Nephron progenitor cell (in vitro differentiated cells): ENCODE measurements around the gene SNRNP35.
"Not testable (repeated sequence)": the region's sequence is repeated elsewhere in the genome, so short reads cannot be mapped to it uniquely, and the experiment has no call there.

ENCODE experiments used
- DNase-seq: peaks from one replicate; pipeline ENCODE4 v3.0.0; 2021
- H3K27ac Mint-ChIP-seq: 2 replicates; pipeline ENCODE4 v1.8.0; 2021; ENCODE audit warnings: mild to moderate bottlenecking, moderate library complexity, mixed read lengths
- H3K27me3 Mint-ChIP-seq: 2 replicates; pipeline ENCODE4 v1.8.0; 2021; ENCODE audit warnings: mild to moderate bottlenecking, low read depth, mixed read lengths; ENCODE audit not compliant: poor library complexity
- H3K36me3 Mint-ChIP-seq: 2 replicates; pipeline ENCODE4 v1.8.0; 2021; ENCODE audit warnings: low read depth, mixed read lengths
- H3K4me1 Mint-ChIP-seq: 2 replicates; pipeline ENCODE4 v1.8.0; 2021; ENCODE audit warnings: mixed read lengths
- H3K4me3 Mint-ChIP-seq: 2 replicates; pipeline ENCODE4 v1.8.0; 2021; ENCODE audit warnings: mild to moderate bottlenecking, moderate library complexity, mixed read lengths
- H3K9me3 Mint-ChIP-seq: 2 replicates; pipeline ENCODE4 v1.8.0; 2021; ENCODE audit warnings: mild to moderate bottlenecking, moderate library complexity, mixed read lengths
- CTCF ChIP-seq: fragments of 200-600 bp; sonication (generic); IDR thresholded peaks from 2 replicates; pipeline ENCODE4 v1.5.0; 2021; ENCODE audit warnings: antibody characterized with exemption

The SNRNP35 gene

GRCh38 chr12:123449249-123449733, 8.6 kb upstream of the SNRNP35 start:
- DNase-seq, result no peak
- TF ChIP-seq CTCF, result no peak
- Mint-ChIP-seq H3K4me3 (no peak overlapping the region), H3K9me3 (no peaks in the 10 kb centered on the region), H3K27ac (no peak overlapping the region), H3K4me1 (peaks cover 12% of the 10 kb centered on the region), H3K36me3 (no peaks in the 10 kb centered on the region), H3K27me3 (no peaks in the 10 kb centered on the region)

- H3K9me3 Mint-ChIP-seq, result no peaks in the 10 kb centered on the region
- no peak overlapping the region for H3K27ac Mint-ChIP-seq
Measured at GRCh38 chr12:123449856-123450255, 8.1 kb upstream of the SNRNP35 start.

GRCh38 chr12:123450636-123451035, 7.3 kb upstream of the SNRNP35 start:
- Mint-ChIP-seq H3K36me3 (no peaks in the 10 kb centered on the region), H3K9me3 (no peaks in the 10 kb centered on the region), H3K4me3 (no peak overlapping the region), H3K27ac (no peak overlapping the region), H3K4me1 (peaks cover 8% of the 10 kb centered on the region), H3K27me3 (no peaks in the 10 kb centered on the region)
- TF ChIP-seq CTCF, result no peak
- no peak for DNase-seq

More at GRCh38 chr12:123449856-123450255, 8.1 kb upstream of the SNRNP35 start:
- Mint-ChIP-seq H3K36me3 (no peaks in the 10 kb centered on the region), H3K4me3 (no peak overlapping the region), H3K4me1 (peaks cover 12% of the 10 kb centered on the region), H3K27me3 (no peaks in the 10 kb centered on the region)
- no peak for TF ChIP-seq CTCF
- no peak for DNase-seq

GRCh38 chr12:123452276-123452550, 5.7 kb upstream of the SNRNP35 start:
- not testable (repeated sequence) for H3K27ac Mint-ChIP-seq, H3K4me1 Mint-ChIP-seq, H3K36me3 Mint-ChIP-seq, H3K9me3 Mint-ChIP-seq, H3K4me3 Mint-ChIP-seq, DNase-seq, H3K27me3 Mint-ChIP-seq

- no peak overlapping the region for H3K4me3 Mint-ChIP-seq
- no peaks in the 10 kb centered on the region for H3K9me3 Mint-ChIP-seq
- no peak for DNase-seq
- TF ChIP-seq CTCF, result no peak
- peaks cover 3% of the 10 kb centered on the region for H3K4me1 Mint-ChIP-seq
- H3K27me3 Mint-ChIP-seq, result no peaks in the 10 kb centered on the region
- H3K36me3 Mint-ChIP-seq, result no peaks in the 10 kb centered on the region
- H3K27ac Mint-ChIP-seq, result no peak overlapping the region
Measured at GRCh38 chr12:123453165-123453564, 4.8 kb upstream of the SNRNP35 start.

GRCh38 chr12:123463174-123463573, 5.2 kb downstream of the SNRNP35 start:
- not testable (repeated sequence) for DNase-seq, H3K27ac Mint-ChIP-seq, H3K4me3 Mint-ChIP-seq, H3K9me3 Mint-ChIP-seq, H3K27me3 Mint-ChIP-seq
- Mint-ChIP-seq H3K4me1 (peaks cover 32% of the 10 kb centered on the region), H3K36me3 (peaks cover 52% of the 10 kb centered on the region)

- Mint-ChIP-seq H3K36me3 (peaks cover 50% of the 10 kb centered on the region), H3K27ac (peak overlapping the region; percentile 29), H3K27me3 (peaks cover 3% of the 10 kb centered on the region), H3K4me1 (peaks cover 26% of the 10 kb centered on the region), H3K4me3 (no peak overlapping the region), H3K9me3 (no peaks in the 10 kb centered on the region)
- TF ChIP-seq CTCF, result no peak
- no peak for DNase-seq
Measured at GRCh38 chr12:123465084-123465483, 7.1 kb downstream of the SNRNP35 start.
